Colonic mucosa (tissue), 4 donors: ENCODE measurements around the gene TFDP2. TPM values are rescaled to one million over a fixed set of nuclear protein-coding genes. Genes with fewer than 3 reads are reported as not detected.

Source experiments
- DNase-seq: peaks from one replicate; pipeline ENCODE4 v3.0.0-alpha.2; 2020
- H3K27ac ChIP-seq: fragments of 200-600 bp; one replicate; pipeline ENCODE4 v1.8.0; 2021
- H3K27me3 ChIP-seq: fragments of 200-600 bp; one replicate; pipeline ENCODE4 v1.8.0; 2021
- H3K36me3 ChIP-seq: fragments of 200-600 bp; one replicate; pipeline ENCODE4 v1.8.0; 2021
- H3K4me1 ChIP-seq: fragments of 200-600 bp; one replicate; pipeline ENCODE4 v1.8.0; 2021; ENCODE audit warnings: mild to moderate bottlenecking
- H3K4me3 ChIP-seq: fragments of 200-600 bp; one replicate; pipeline ENCODE4 v1.8.0; 2021
- H3K9ac ChIP-seq, 2 donors: one replicate each; pipeline ENCODE4 v1.7.0; 2013; ENCODE audit warnings: control low read depth in 2 of 2, low read depth in 2 of 2, low read length in 2 of 2
- H3K9me3 ChIP-seq: fragments of 200-600 bp; one replicate; pipeline ENCODE4 v1.8.0; 2021
- CTCF ChIP-seq: fragments of 200-600 bp; IDR thresholded peaks from one replicate; pipeline ENCODE4 v1.8.0; 2022; ENCODE audit warnings: antibody characterized with exemption, mild to moderate bottlenecking
- intact Hi-C: fragments of 100-400 bp; cut with DNase I; formaldehyde crosslinking; loops from one replicate; pipeline ENCODE4 v1.14.1; 2022
- total RNA-seq, 2 donors: library from RNA; stranded (reverse); fragmentation: NEBNext Ultra II Directional in 1 of 2; extraction: Animal tissue kit (Norgen Biotek cat#: 25700) in 1 of 2; gene quantifications; one replicate each; pipeline ENCODE4 v1.2.1, GENCODE V29; 2021
- donor health status: healthy.
- donor health status: DM: no; HTN: no; CAD: no.
- donor health status: DM: no; HTN: no; CAD: no.

The TFDP2 gene
- total RNA-seq, 2 donors from 2014 or later = 33.6 to 42.7 TPM

GRCh38 chr3:141971571-141971970 is 177.8 kb downstream of the TFDP2 start:
- Histone ChIP-seq H3K4me1 (no peaks in the 10 kb centered on the region), H3K4me3 (no peak overlapping the region), H3K36me3 (no peaks in the 10 kb centered on the region), H3K9ac (no peak overlapping the region), H3K27me3 (no peaks in the 10 kb centered on the region), H3K9me3 (no peaks in the 10 kb centered on the region), H3K27ac (no peak overlapping the region)
- TF ChIP-seq CTCF = no peak
- DNase-seq = no peak
- intact Hi-C loops = no loop called here

- no peaks in the 10 kb centered on the region for H3K27me3 ChIP-seq
- H3K9me3 ChIP-seq = no peaks in the 10 kb centered on the region
- H3K36me3 ChIP-seq = no peaks in the 10 kb centered on the region
- H3K4me1 ChIP-seq = no peaks in the 10 kb centered on the region
- intact Hi-C loops = loop anchor here (10.0 kb wide), 1 partner anchor 185 kb away; no protein-coding TSS in a partner anchor
- no peak for DNase-seq
- no peak overlapping the region for H3K4me3 ChIP-seq
- no peak for TF ChIP-seq CTCF
- H3K9ac ChIP-seq = no peak overlapping the region
- no peak overlapping the region for H3K27ac ChIP-seq
These were observed 179.6 kb downstream of the TFDP2 start for GRCh38 chr3:141969711-141970110.

- no peak overlapping the region for H3K9ac ChIP-seq
- no peak for DNase-seq
- H3K36me3 ChIP-seq = no peaks in the 10 kb centered on the region
- H3K27me3 ChIP-seq = no peaks in the 10 kb centered on the region
- no peaks in the 10 kb centered on the region for H3K4me1 ChIP-seq
- H3K27ac ChIP-seq = no peak overlapping the region
- H3K9me3 ChIP-seq = no peaks in the 10 kb centered on the region
- no peak overlapping the region for H3K4me3 ChIP-seq
- intact Hi-C loops = loop anchor here (10.0 kb wide), 1 partner anchor 189 kb away; no protein-coding TSS in a partner anchor
- TF ChIP-seq CTCF = no peak
These were observed 183.9 kb downstream of the TFDP2 start for GRCh38 chr3:141965471-141965870.

GRCh38 chr3:141963301-141963700 is 186.0 kb downstream of the TFDP2 start:
- no peak for TF ChIP-seq CTCF
- Histone ChIP-seq H3K9ac (no peak overlapping the region), H3K4me1 (no peaks in the 10 kb centered on the region), H3K36me3 (no peaks in the 10 kb centered on the region), H3K4me3 (no peak overlapping the region), H3K9me3 (no peaks in the 10 kb centered on the region), H3K27me3 (no peaks in the 10 kb centered on the region), H3K27ac (no peak overlapping the region)
- intact Hi-C loops = loop anchor here (10.0 kb wide), 1 partner anchor 192 kb away; no protein-coding TSS in a partner anchor
- no peak for DNase-seq

- Histone ChIP-seq H3K27me3 (no peaks in the 10 kb centered on the region), H3K4me3 (no peak overlapping the region), H3K27ac (no peak overlapping the region), H3K9ac (no peak overlapping the region), H3K36me3 (no peaks in the 10 kb centered on the region), H3K4me1 (no peaks in the 10 kb centered on the region), H3K9me3 (no peaks in the 10 kb centered on the region)
- intact Hi-C loops = loop anchor here (10.0 kb wide), 1 partner anchor 194 kb away; no protein-coding TSS in a partner anchor
- no peak for TF ChIP-seq CTCF
- DNase-seq = no peak
These were observed 188.6 kb downstream of the TFDP2 start for GRCh38 chr3:141960731-141961130.
